K562 (cell line): ENCODE measurements around the gene EXOC3. TPM values are rescaled to one million over a fixed set of nuclear protein-coding genes. Genes with fewer than 3 reads are reported as not detected.

Source experiments
- NRF1 ChIP-seq, 2 experiments: fragments of 450-650 bp; IDR thresholded peaks in 1 of 2; conservative IDR thresholded peaks in 1 of 2; 2 replicates each; pipeline ENCODE4 v1.6.1; 2014; ENCODE audit warnings: mild to moderate bottlenecking in 2 of 2
- PYGO2 ChIP-seq: fragments of 450-650 bp; IDR thresholded peaks from 2 replicates; pipeline ENCODE4 v1.6.1; 2016; ENCODE audit warnings: mild to moderate bottlenecking, missing genetic modification characterization, moderate library complexity, missing compliant biosample characterization
- RFX5 ChIP-seq: IDR thresholded peaks from 2 replicates; pipeline ENCODE4 v1.6.1; 2011; ENCODE audit warnings: low read depth, mild to moderate bottlenecking, improper control_type of control experiment, low read length
- SOX6 ChIP-seq: fragments of 450-650 bp; IDR thresholded peaks from 2 replicates; pipeline ENCODE4 v1.6.1; 2014; ENCODE audit warnings: mild to moderate bottlenecking
- ZNF239 ChIP-seq: fragments of 250-450 bp; sonication (Bioruptor Pico); IDR thresholded peaks from 2 replicates; pipeline ENCODE4 v1.4.0; 2020; ENCODE audit warnings: mild to moderate bottlenecking
- ZNF766 ChIP-seq: fragments of 200-800 bp; sonication (Bioruptor generic); conservative IDR thresholded peaks from 2 replicates; pipeline ENCODE4 v1.6.1; 2016; ENCODE audit warnings: missing genetic modification characterization, missing compliant biosample characterization
- polyA plus RNA-seq, 8 experiments: library from polyadenylated mRNA; depleted of rRNA in 4 of 8; stranded (reverse) in 5 of 8; unstranded in 3 of 8; fragments of >200 nt; fragmentation: Nextera tagmentation in 2 of 8; fragmentation: Illumina TruSeq in 1 of 8; extraction: Ambion mirVana in 2 of 8; extraction: Trizol in 1 of 8; gene quantifications; 2 replicates each; pipeline versions ENCODE4 v1.2.1 to v1.2.3, GENCODE V29; 2011 to 2014; ENCODE audit warnings: inconsistent platforms in 1 of 8, missing spikeins in 1 of 8
- total RNA-seq, 7 experiments: library from RNA; depleted of rRNA in 6 of 7; stranded (reverse); fragments of >200 nt in 6 of 7; fragmentation: Illumina TruSeq in 2 of 7; extraction: Trizol in 2 of 7; gene quantifications; 2 replicates each; pipeline versions ENCODE4 v1.2.1 to v1.2.3, GENCODE V29; 2011 to 2021; ENCODE audit warnings: low replicate concordance in 1 of 7
- TF ChIP-seq, protein P1 (sequence below), 2 experiments: fragments of 450-650 bp; IDR thresholded peaks; 2 replicates each; pipeline ENCODE4 v1.6.1; 2016; ENCODE audit warnings: mild to moderate bottlenecking in 2 of 2, borderline replicate concordance in 1 of 2, low read depth in 1 of 2, moderate library complexity in 1 of 2
- TF ChIP-seq, protein P2 (sequence below): sonication (generic); formaldehyde crosslinking; IDR thresholded peaks from 2 replicates; pipeline ENCODE4 v1.9.0; 2022; ENCODE audit warnings: mild to moderate bottlenecking, missing genetic modification reagents
- TF ChIP-seq, protein P3 (sequence below), 2 experiments: fragments of 450-650 bp; IDR thresholded peaks; 2 replicates each; pipeline ENCODE4 v1.6.1; 2016
- TF ChIP-seq, protein P4 (sequence below): fragments of 250-450 bp; sonication (Bioruptor Pico); IDR thresholded peaks from 2 replicates; pipeline ENCODE4 v1.4.0; 2020; ENCODE audit warnings: mild to moderate bottlenecking
- TF ChIP-seq, protein P5 (sequence below): fragments of 450-650 bp; formaldehyde crosslinking; IDR thresholded peaks from 2 replicates; pipeline ENCODE4 v1.4.0; 2022; ENCODE audit warnings: mild to moderate bottlenecking, moderate library complexity
- TF ChIP-seq, protein P6 (sequence below): fragments of 450-650 bp; formaldehyde crosslinking; IDR thresholded peaks from 2 replicates; pipeline ENCODE4 v1.4.0; 2020; ENCODE audit warnings: mild to moderate bottlenecking, mixed read lengths

EXOC3 gene
- total and polyA plus RNA-seq, 9 of the 15 experiments (the other 6 are each of a cell fraction or from before 2014, with no cell fraction given), result 1.4 to 41.9 (median 22.4) TPM

DNA sequence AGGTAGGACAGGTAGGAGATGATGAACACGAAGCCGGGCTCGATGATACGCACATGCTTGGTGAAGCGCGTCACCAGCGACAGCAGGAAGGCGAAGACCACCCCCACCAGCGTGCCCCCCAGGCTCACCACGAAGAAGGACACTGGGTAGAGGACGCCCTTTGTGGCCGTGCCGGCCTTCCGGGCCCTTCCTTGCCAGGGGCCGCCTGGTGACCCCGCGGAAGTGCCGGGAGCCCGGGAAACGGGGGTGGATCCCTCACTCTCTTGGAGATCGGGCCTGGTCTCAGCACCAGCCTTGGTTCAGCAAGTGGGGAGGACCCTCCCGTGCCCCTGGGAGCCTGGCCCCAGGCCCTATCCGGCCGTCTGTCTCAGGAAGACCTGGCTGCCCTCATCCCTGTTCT lies 41.6 kb downstream of the EXOC3 start (continued):
- TF ChIP-seq RFX5 (no peak), SOX6 (no peak), ZNF766 (CRISPR knock-in tag) (no peak), ZNF239 (CRISPR knock-in tag) (no peak), NRF1 (conservative IDR thresholded peaks at IDR 0.05 in 1 of 2, IDR thresholded peaks at IDR 0.05 in 1 of 2) (no peak), PYGO2 (tag) (no peak)
- TF ChIP-seq, protein P1, sequence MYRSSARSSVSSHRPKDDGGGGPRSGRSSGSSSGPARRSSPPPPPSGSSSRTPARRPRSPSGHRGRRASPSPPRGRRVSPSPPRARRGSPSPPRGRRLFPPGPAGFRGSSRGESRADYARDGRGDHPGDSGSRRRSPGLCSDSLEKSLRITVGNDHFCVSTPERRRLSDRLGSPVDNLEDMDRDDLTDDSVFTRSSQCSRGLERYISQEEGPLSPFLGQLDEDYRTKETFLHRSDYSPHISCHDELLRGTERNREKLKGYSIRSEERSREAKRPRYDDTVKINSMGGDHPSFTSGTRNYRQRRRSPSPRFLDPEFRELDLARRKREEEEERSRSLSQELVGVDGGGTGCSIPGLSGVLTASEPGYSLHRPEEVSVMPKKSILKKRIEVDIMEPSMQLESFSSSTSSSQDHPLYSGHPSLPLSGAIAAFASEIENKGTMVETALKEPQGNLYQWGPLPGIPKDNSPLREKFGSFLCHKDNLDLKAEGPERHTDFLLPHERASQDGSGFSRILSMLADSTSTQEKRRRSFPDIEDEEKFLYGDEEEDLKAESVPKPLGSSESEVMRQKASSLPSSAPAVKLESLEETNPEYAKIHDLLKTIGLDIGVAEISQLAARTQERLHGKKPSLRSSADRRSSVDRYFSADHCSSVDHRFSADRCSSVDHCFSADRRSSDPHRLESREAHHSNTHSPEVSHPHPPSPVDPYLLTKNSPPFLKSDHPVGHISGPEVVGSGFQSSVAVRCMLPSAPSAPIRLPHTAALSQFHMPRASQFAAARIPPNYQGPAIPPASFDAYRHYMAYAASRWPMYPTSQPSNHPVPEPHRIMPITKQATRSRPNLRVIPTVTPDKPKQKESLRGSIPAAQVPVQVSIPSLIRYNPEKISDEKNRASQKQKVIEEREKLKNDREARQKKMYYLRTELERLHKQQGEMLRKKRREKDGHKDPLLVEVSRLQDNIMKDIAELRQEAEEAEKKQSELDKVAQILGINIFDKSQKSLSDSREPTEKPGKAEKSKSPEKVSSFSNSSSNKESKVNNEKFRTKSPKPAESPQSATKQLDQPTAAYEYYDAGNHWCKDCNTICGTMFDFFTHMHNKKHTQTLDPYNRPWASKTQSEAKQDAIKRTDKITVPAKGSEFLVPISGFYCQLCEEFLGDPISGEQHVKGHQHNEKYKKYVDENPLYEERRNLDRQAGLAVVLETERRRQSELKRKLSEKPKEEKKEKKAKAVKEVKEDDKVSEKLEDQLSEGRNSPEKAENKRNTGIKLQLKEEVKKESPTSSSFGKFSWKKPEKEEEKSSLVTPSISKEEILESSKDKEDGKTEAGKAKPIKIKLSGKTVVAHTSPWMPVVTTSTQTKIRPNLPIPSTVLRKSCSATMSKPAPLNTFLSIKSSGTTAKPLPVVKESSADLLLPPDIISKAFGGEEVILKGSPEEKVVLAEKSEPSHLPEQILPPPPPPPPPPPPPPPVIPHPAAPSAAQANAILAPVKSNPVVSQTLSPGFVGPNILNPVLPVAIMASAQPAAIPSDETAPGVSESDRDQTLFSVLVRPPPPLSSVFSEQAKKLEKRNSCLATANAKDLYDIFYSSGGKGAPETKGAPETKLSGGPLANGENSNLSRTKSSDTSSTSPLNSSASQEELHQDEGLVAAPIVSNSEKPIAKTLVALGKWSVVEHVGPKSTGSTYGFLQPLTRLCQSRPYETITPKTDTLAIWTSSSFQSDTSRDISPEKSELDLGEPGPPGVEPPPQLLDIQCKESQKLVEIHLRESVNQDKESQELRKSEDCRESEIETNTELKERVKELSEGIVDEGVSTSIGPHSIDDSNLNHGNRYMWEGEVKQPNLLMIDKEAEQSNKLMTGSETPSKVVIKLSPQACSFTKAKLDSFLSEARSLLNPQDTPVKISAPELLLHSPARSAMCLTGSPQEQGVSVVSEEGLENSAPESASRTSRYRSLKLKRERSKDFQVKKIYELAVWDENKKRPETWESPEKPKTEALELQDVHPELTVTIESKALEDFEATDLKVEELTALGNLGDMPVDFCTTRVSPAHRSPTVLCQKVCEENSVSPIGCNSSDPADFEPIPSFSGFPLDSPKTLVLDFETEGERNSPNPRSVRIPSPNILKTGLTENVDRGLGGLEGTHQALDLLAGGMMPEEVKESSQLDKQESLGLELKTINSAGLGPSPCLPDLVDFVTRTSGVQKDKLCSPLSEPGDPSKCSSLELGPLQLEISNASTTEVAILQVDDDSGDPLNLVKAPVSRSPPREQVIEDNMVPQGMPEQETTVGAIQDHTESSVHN (IDR thresholded peaks at IDR 0.05; ENCODE audit: borderline replicate concordance in 1 of 2, low read depth in 1 of 2), result no peak
- TF ChIP-seq, protein P2, sequence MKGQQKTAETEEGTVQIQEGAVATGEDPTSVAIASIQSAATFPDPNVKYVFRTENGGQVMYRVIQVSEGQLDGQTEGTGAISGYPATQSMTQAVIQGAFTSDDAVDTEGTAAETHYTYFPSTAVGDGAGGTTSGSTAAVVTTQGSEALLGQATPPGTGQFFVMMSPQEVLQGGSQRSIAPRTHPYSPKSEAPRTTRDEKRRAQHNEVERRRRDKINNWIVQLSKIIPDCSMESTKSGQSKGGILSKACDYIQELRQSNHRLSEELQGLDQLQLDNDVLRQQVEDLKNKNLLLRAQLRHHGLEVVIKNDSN, result no peak
- TF ChIP-seq, protein P3, sequence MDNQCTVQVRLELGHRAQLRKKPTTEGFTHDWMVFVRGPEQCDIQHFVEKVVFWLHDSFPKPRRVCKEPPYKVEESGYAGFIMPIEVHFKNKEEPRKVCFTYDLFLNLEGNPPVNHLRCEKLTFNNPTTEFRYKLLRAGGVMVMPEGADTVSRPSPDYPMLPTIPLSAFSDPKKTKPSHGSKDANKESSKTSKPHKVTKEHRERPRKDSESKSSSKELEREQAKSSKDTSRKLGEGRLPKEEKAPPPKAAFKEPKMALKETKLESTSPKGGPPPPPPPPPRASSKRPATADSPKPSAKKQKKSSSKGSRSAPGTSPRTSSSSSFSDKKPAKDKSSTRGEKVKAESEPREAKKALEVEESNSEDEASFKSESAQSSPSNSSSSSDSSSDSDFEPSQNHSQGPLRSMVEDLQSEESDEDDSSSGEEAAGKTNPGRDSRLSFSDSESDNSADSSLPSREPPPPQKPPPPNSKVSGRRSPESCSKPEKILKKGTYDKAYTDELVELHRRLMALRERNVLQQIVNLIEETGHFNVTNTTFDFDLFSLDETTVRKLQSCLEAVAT (IDR thresholded peaks at IDR 0.05), result no peak
- TF ChIP-seq, protein P4, sequence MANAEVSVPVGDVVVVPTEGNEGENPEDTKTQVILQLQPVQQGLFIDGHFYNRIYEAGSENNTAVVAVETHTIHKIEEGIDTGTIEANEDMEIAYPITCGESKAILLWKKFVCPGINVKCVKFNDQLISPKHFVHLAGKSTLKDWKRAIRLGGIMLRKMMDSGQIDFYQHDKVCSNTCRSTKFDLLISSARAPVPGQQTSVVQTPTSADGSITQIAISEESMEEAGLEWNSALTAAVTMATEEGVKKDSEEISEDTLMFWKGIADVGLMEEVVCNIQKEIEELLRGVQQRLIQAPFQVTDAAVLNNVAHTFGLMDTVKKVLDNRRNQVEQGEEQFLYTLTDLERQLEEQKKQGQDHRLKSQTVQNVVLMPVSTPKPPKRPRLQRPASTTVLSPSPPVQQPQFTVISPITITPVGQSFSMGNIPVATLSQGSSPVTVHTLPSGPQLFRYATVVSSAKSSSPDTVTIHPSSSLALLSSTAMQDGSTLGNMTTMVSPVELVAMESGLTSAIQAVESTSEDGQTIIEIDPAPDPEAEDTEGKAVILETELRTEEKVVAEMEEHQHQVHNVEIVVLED (CRISPR knock-in tag), result no peak
- TF ChIP-seq, protein P5, sequence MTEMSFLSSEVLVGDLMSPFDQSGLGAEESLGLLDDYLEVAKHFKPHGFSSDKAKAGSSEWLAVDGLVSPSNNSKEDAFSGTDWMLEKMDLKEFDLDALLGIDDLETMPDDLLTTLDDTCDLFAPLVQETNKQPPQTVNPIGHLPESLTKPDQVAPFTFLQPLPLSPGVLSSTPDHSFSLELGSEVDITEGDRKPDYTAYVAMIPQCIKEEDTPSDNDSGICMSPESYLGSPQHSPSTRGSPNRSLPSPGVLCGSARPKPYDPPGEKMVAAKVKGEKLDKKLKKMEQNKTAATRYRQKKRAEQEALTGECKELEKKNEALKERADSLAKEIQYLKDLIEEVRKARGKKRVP (CRISPR knock-in tag), result no peak
- TF ChIP-seq, protein P6, sequence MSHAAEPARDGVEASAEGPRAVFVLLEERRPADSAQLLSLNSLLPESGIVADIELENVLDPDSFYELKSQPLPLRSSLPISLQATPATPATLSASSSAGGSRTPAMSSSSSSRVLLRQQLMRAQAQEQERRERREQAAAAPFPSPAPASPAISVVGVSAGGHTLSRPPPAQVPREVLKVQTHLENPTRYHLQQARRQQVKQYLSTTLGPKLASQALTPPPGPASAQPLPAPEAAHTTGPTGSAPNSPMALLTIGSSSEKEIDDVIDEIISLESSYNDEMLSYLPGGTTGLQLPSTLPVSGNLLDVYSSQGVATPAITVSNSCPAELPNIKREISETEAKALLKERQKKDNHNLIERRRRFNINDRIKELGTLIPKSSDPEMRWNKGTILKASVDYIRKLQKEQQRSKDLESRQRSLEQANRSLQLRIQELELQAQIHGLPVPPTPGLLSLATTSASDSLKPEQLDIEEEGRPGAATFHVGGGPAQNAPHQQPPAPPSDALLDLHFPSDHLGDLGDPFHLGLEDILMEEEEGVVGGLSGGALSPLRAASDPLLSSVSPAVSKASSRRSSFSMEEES, result no peak
